GM19467 (cell line): Measurements from ENCODE around the gene BMERB1.
"Not testable (repeated sequence)": the region's sequence is repeated elsewhere in the genome, so short reads cannot be mapped to it uniquely, and the experiment has no call there.

Source experiments
- ATAC-seq: cut with Tn5 transposase; IDR thresholded peaks from one replicate; pipeline ENCODE4 v1.9.1; 2021; ENCODE audit warnings: mild to moderate bottlenecking, moderate library complexity; ENCODE audit not compliant: unreplicated experiment

The BMERB1 gene

DNA sequence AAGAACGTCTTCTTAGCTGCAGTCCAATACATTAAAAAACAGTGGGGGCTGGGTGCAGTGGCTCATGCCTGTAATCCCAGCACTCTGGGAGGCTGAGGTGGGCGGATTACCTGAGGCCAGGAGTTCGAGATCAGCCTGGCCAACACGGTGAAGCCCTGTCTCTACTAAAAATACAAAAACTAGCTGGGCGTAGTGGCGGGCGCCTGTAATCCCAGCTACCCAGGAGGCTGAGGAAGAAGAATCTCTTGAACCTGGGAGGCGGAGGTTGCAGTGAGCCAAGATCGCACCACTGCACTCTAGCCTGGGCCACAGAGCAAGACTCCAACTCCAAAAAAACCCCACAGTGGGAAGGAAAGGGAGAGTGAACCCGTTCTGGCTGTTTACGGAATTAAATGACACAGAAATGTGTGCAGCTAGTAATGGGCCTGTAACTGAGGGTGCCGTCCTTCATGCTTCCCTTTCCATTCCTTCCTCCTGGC, 172.9 kb downstream of the BMERB1 start:
- not testable (repeated sequence) for ATAC-seq

- ATAC-seq = no peak
These were observed 173.5 kb downstream of the BMERB1 start for GRCh38 chr16:15607700-15608396.

- ATAC-seq = no peak
These were observed 174.3 kb downstream of the BMERB1 start for GRCh38 chr16:15608398-15609285.

DNA sequence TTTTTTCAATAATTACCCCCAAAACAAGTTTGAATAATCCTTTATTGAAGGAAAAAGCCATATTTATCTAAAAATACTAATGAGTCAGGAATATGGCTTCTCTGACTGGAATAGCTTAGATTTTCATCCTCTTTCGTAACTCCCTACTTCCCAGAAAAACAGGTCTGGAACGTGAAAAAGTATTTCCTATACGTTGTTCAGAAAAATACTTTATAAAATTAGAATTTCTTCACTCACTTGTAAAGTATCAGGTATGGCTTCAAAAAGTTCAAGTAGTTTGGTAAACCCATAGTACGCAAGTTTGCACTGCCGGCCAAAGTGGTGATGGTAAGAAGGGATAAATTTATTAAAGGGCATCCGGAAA, 174.9 kb downstream of the BMERB1 start:
- ATAC-seq = no peak

DNA sequence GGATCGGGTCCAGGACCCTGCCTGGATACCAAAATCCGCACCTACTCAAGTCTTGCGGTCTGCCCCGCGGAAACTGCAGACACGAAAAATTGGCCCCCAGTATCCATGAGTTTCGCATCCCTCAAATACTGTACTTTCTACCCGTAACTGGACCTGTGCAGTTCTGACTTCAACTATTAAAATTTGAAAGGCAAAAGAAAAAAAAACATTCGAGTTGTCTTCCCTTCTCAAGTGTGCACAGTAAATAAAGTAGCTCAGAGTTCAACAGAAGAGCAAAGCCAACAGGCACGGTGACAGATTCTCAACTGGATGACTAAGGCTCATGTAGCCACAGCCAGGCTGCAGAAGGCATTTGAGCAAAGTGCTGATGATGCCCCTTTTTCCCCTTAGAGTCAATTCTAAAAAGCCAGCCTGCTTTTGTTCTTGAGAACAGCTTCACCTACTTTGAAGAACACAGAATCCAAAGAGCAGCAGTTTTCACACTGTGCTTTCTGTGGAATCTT, 176.0 kb downstream of the BMERB1 start:
- ATAC-seq = no peak

GRCh38 chr16:15611610-15612009, 177.2 kb downstream of the BMERB1 start:
- no peak for ATAC-seq

DNA sequence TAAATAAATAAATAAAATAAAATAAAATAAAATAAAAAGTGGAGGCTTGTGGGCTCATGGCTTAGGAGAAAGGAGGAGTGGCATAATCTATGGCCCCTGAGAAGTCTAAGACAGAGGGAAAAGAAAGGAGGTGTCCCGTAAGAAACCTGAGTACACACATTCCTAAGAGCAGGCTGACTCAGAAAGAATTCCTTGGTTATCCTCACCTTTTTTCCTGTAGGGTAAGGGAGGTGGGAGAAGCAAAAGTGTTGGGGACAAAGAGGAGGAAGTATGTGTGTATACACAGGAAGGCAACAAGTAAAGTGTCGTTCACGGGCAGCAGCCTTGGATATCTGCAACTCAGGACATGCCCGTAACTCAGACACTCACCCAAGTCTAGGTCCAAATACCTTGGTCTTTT, 179.3 kb downstream of the BMERB1 start:
- no peak for ATAC-seq

DNA sequence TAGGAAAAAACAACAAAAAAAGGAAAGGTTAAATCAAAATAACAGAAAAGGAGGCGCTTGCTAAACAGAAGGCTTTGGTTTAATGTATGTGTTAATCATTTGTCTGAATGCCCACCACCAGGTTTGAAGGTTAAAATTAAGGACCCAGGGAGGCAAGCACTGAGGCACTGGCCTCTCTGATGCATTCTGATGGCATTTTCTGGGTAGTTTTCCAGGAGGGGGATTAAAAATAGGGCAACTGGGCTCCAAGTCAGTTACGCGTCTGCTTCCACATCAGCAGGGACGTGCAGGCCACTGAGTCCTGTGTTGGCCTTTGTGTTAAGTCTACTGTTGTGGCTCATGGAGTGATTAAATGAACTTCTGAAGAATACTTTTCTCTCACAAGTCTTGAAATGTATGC, 181.6 kb downstream of the BMERB1 start:
- no peak for ATAC-seq

DNA sequence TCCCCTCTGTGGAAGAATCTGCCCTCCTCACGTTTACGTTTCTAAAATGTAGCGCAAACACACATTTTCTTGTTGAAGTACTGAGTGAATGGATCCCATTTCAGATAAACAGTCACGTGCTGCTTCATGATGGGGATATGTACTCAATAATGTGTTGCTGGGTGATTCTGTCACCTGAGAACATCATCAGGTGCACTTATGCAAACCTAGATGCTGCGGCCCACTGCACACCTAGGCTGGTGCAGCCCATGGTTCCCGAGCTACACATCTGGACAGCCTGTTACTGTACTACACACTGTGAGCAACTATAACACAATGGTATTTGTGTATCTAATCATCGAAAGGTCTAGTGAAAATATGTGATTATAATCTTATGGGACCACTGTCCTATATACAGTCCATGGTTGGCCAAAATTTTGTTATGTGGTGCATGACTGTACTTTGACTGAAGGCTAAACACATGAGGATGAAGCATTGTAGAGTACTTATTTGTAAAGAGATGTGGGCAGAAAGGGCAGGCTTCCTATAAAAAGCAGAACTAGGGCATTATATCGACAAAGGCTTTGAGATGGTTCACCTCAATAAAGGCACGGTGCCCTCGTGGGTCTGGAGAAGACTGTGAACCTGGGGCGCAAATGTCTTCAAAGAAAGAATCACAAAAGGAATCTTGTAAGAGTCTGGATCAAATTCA, 182.2 kb downstream of the BMERB1 start:
- no peak for ATAC-seq

- ATAC-seq = no peak
These were observed 183.5 kb downstream of the BMERB1 start for GRCh38 chr16:15617901-15618300.

- no peak for ATAC-seq
These were observed 184.0 kb downstream of the BMERB1 start for GRCh38 chr16:15618392-15618791.

- no peak for ATAC-seq
These were observed 186.3 kb downstream of the BMERB1 start for GRCh38 chr16:15620611-15621195.

- ATAC-seq = no peak
These were observed 187.1 kb downstream of the BMERB1 start for GRCh38 chr16:15621456-15621855.

DNA sequence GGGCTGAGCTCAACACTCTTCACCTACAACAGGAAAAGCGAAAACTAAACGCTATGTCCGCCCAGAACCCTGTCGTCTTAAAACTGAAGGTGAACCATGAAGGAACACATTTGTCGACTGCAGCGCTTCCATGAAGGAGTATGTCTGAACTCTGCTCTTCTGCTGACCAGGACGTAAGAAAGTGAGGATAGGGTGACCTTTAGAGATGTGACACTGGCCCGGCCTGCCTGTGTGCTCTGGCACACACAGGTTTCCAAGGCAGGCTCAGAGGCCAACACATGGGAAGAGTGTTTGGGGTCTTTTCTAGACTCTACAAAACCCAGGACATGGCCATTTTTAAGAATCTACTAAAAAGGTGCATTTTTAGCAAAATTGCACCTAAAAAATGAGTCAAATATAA, 187.5 kb downstream of the BMERB1 start:
- ATAC-seq = no peak

GRCh38 chr16:15631730-15632409, 197.5 kb downstream of the BMERB1 start:
- no peak for ATAC-seq

GRCh38 chr16:15635926-15636325, 201.5 kb downstream of the BMERB1 start:
- no peak for ATAC-seq

DNA sequence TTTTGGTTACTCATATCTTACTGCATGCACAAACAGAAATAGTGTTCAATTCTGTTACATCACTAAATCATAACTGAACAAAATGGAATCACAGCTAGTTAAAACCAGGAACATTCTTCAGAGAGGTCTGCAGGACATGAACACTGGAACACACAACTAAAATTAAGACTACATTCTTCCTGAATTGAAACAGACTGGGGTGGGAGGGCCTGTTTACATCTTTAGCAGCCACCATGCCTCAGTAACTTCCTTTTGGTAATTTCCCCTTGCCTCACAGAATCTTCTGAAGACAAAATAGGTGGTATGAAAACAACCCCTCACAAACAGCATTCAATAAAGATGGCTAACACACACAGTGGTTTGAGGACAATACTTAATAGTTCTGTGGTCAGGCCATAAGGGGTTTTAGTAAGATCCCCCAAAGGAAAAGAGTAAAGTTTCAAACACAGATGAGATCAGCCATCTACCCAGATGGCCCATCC, 202.0 kb downstream of the BMERB1 start:
- ATAC-seq = peak; percentile 38
